PC-3 (cell line): Measurements from ENCODE around the gene SCN4B.

ENCODE experiments used
- CTCF ChIP-seq: fragments of 300-600 bp; sonication (generic); conservative IDR thresholded peaks from 2 replicates; pipeline ENCODE4 v1.5.1; 2017; ENCODE audit warnings: antibody characterized with exemption, low read depth, mild to moderate bottlenecking, low read length
- EZH2 ChIP-seq: fragments of 300-600 bp; sonication (generic); IDR thresholded peaks from one replicate; pipeline ENCODE4 v1.6.1; 2017; ENCODE audit warnings: antibody characterized with exemption, mild to moderate bottlenecking, low read length; ENCODE audit not compliant: unreplicated experiment
- EZH2phosphoT487 ChIP-seq: fragments of 300-600 bp; sonication (generic); IDR thresholded peaks from 2 replicates; pipeline ENCODE4 v1.6.1; 2018; ENCODE audit warnings: mild to moderate bottlenecking, antibody characterized with exemption, low read length, borderline replicate concordance

- TF ChIP-seq CTCF (no peak), EZH2 (no peak), EZH2phosphoT487 (no peak)
Observed at GRCh38 chr11:118142081-118142480, 10.5 kb downstream of the SCN4B start.
